Measurements from ENCODE around the gene SPTBN1.

DNA sequence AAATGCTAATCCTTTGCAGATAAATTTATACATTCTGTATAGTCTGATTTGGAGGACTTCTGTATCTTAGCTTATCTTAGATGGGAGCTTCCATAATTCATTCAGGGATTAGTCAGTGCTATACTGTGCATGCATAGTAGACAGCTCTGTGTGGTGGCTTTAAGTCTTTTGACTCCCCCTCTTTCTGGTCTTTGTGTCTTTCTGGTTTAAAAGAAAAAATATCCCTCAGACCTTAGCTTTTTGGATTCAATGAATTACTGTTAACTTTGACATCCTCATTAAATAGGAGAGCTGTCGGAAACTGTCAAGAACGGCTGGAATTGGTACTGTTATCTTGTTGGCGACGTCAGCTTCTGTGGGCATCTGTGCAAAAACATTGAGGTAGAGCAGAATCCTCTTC lies 130.4 kb downstream of the SPTBN1 start:
- no peak for TF ChIP-seq POLR2AphosphoS5 (IDR thresholded peaks at IDR 0.05; ENCODE audit: insufficient read depth, low read depth, low read length)
- TF ChIP-seq, protein P1, sequence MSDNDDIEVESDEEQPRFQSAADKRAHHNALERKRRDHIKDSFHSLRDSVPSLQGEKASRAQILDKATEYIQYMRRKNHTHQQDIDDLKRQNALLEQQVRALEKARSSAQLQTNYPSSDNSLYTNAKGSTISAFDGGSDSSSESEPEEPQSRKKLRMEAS (IDR thresholded peaks at IDR 0.05; ENCODE audit: insufficient read depth, insufficient read length): no peak
- TF ChIP-seq, protein P2, sequence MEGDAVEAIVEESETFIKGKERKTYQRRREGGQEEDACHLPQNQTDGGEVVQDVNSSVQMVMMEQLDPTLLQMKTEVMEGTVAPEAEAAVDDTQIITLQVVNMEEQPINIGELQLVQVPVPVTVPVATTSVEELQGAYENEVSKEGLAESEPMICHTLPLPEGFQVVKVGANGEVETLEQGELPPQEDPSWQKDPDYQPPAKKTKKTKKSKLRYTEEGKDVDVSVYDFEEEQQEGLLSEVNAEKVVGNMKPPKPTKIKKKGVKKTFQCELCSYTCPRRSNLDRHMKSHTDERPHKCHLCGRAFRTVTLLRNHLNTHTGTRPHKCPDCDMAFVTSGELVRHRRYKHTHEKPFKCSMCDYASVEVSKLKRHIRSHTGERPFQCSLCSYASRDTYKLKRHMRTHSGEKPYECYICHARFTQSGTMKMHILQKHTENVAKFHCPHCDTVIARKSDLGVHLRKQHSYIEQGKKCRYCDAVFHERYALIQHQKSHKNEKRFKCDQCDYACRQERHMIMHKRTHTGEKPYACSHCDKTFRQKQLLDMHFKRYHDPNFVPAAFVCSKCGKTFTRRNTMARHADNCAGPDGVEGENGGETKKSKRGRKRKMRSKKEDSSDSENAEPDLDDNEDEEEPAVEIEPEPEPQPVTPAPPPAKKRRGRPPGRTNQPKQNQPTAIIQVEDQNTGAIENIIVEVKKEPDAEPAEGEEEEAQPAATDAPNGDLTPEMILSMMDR (IDR thresholded peaks at IDR 0.05; ENCODE audit: extremely low read depth in 1 of 2, insufficient read depth in 1 of 2, low read depth in 1 of 2, low read length in 2 of 2): no peak
- no peak for TF ChIP-seq EZH2 (IDR thresholded peaks at IDR 0.05; ENCODE audit: borderline replicate concordance, low read depth, low read length, severe bottlenecking)
- TF ChIP-seq FOS (IDR thresholded peaks at IDR 0.05; ENCODE audit: borderline replicate concordance, insufficient read depth, low read length): peak; percentile 30
- no peak for TF ChIP-seq POLR2A (IDR thresholded peaks at IDR 0.05; ENCODE audit: low read depth, low read length)
- no peak for TF ChIP-seq MYC (IDR thresholded peaks at IDR 0.05; ENCODE audit: low read depth, low read length)
